Right kidney (tissue), 1 donor: ENCODE results near the gene TRIM26.
"Not testable (repeated sequence)": the region's sequence is repeated elsewhere in the genome, so short reads cannot be mapped to it uniquely, and the experiment has no call there.

Source experiments
- DNase-seq: peaks from one replicate; pipeline ENCODE4 v3.0.0-alpha.2; 2016

The TRIM26 gene

DNA sequence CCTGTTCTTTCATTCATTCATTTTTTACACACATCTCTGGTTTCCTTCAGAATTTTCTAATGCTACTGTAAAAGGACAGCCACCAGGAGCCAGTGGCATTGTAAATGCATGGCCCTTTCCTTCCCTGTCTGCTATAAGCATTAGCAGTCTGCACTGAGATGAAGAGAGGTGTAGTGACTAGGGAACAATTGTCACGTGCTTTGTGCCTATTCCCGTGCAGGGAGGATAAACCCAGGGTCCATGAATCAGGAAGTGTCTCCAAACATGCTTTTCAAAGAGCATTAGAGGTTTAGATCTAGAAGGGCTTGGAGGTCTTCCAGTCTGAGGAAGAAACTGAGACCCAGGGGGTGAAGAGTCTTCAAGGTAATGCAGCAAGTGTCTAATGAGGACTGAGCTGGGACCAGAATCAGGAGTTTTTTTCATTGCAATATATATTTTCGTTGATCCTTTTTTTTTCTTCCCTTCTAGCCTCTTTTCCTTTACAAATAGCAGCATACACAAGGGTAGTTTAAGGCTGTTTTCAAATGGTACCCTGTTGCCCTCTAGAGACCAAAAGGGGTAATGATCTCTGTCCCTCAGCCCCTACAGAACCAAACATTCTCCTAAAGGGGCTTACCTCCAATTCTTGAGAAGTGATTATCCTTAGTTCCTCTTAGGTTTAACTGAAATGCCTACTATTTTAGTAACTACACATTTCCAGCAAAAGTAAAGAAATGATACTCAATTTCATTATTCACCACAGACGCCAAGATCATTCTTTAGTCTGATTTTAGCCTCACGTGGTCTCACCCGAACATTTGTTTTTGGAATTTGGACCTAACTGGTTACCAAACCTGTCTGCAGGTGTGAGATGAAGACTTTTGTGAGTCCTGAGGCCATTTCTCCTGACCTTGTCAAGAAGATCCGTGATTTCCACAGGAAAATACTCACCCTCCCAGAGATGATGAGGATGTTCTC is 43.3 kb downstream of the TRIM26 start:
- no peak for DNase-seq

DNA sequence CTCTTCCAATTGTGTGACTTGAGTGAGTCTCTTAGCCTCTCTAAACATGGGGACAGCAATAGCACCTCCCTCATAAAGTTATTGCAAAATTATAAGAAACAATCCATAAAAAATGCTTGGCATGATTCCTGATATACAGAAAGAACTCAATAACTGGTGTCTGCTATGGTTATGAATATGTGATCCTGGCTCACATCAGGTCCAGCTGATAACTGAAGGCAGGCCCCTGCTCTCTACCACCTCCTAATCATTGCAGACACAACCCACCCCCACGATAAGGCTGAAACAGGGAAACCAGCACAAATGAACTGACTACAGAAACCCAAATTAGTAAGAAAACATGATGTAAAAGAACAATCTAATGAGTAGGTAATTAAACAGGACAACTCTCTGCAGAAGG is 44.5 kb downstream of the TRIM26 start:
- no peak for DNase-seq

GRCh38 chr6:30167101-30167500 is 46.1 kb downstream of the TRIM26 start:
- no peak for DNase-seq

DNA sequence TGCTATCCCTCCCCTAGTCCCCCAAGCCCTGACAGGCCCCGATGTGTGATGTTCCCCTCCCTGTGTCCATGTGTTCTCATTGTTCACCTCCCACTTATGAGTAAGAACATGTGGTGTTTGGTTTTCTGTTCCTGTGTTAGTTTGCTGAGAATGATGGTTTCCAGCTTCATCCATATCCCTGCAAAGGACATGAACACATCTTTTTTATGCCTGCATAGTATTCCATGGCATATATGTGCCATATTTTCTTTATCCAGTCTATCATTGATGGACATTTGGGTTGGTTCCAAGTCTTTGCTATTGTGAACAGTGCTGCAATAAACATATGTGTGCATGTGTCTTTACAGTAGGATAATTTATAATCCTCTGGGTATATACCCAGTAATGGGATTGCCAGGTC is 48.0 kb downstream of the TRIM26 start:
- not testable (repeated sequence) for DNase-seq

GRCh38 chr6:30164714-30165113 is 48.5 kb downstream of the TRIM26 start:
- no peak for DNase-seq

- no peak for DNase-seq
Observed at GRCh38 chr6:30163918-30164654, 49.1 kb downstream of the TRIM26 start.

DNA sequence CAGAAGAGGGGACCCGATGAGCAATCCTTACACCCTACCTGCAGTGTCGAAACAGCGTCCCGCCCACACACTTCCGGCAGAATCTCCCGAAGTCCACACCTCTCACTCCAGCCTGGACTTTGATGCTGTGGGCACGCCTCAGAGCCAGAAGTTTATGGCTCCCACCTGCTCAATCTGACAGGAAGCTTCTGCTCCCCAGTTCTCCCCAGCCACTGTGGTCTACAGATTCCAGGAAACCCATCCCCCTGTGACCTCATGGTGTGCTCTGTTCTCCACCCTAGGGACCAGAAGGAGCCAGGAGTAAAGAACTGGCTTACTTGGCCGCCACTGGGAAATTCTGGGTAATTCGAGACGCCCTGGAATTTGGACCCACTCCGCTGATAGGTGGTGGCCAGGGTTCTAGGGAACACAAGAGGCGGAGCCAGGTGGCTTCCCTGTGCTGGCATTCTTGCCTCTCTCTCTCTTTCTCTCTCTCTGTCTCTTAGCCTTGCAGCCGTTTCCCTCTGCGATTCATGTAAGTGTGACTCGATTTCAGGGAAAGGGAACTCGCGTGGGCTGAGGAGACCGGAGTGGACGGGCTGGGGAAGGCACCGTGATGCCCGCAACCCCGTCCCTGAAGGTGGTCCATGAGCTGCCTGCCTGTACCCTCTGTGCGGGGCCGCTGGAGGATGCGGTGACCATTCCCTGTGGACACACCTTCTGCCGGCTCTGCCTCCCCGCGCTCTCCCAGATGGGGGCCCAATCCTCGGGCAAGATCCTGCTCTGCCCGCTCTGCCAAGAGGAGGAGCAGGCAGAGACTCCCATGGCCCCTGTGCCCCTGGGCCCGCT is 49.9 kb downstream of the TRIM26 start, which contains the start of gene TRIM15:
Gene TRIM15, plus strand, starts transcription at position 457 of the 828 bp plus-strand sequence. Its CDS starts 139 bp downstream, at position 596.
- DNase-seq: no peak

DNA sequence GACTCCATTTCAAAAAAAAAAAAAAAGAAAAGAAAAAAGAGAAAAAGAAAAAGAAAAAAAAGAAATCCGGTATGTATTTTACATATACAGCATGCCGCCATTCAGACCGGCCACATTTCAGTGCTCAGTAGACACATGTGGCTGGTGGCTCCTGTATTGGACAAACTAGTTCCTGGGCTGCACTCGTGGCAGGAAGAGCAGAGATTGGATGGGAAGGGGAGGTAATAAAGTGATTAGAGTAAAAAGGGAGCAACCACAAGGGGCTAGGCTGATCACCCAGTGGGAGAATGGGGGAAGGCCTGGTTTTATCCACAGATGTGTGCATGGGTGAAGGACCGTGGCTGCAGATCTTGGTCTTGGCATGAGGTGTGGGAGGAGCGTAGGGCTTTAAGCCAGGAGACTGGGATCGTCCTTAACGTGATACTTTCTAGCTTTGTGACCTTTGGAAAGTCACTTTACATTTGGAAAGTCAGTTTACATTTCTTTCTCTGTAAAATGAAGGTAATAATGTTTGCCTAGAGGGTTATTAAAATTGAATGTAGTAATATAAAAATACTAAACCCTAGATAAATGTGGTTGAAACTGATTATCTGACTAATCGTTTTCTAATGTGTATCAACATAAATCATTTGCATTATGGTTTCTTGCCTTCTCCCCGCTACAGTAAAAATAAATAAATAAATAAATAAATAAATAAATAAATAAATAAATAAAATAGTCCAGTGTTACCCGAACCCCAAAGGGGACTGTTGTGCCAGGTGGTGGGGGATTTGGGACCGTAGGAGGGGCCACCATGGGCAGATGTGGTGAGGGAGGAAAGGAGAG is 50.7 kb downstream of the TRIM26 start:
- DNase-seq: no peak

DNA sequence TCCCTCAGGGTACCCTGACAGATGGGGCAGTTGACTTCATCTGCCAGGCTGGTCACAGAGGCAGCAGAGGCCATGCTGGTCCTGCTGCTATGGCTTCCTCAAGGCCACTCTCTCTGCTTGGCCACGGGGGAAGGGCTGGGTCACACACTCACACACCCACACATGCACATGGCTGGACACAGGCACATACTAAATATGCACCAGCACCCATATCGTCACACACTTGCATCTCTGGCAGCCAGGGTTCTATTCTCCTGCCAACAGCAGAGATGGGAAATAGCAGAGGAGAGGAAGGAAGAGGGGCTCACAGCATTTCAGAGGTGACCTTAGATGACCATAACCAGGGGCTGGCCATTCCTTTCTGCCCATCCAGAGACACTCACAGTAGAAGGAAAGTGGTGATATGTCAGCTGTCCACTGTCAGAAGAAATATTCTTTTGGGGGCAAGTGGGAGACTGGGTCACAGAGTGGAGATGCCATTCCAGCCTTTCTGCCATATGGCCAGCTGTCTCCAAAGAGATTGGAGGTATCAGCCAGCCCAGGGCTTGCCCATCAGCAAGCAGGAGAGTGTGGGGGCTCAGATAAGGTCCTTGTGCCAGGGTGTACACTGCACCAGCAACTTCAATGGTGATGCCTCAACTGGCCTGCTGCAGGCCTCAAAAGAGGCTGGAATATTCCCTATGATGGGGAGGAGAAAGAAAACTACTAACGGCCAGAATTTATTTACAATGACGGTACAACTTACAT is 52.2 kb downstream of the TRIM26 start, which contains the start of gene TRIM10:
Gene TRIM10, minus strand, starts transcription at position 427 of the 747 bp plus-strand sequence. Its CDS starts 353 bp downstream, at position 74.
- no peak for DNase-seq

GRCh38 chr6:30160008-30160784 is 53.0 kb downstream of the TRIM26 start:
- no peak for DNase-seq

DNA sequence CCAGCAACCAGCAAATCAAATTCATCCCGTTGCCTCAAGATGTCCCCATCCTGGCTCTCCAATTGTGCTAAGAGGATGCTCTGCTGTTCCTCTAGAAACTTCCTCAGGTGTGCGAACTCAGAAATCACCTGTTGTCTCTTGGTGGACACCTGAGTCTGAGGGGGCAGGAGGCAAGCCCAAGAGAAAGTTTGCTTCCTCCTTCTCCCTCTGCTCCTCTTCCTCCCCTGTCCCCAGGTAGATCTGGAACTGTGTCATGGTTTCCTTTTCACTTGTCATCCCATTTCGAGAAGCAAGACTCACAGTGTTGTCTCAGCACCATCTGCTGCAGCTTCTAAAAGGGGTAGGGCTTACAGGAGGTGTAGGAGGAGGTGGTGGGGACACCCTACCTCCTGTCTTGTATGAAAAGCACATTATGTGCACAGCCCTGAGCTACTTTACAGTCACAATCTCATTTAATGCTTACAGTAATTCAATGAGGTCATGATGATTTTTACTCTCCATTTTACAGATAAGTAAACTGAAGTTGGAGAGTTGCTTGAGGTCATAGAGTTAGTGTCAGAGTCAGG is 54.6 kb downstream of the TRIM26 start:
- DNase-seq: no peak

- no peak for DNase-seq
Observed at GRCh38 chr6:30157999-30158398, 55.2 kb downstream of the TRIM26 start.

- no peak for DNase-seq
Observed at GRCh38 chr6:30157581-30157980, 55.6 kb downstream of the TRIM26 start.

GRCh38 chr6:30156774-30157173 is 56.4 kb downstream of the TRIM26 start:
- no peak for DNase-seq

- no peak for DNase-seq
Observed at GRCh38 chr6:30156262-30156599, 57.0 kb downstream of the TRIM26 start.

DNA sequence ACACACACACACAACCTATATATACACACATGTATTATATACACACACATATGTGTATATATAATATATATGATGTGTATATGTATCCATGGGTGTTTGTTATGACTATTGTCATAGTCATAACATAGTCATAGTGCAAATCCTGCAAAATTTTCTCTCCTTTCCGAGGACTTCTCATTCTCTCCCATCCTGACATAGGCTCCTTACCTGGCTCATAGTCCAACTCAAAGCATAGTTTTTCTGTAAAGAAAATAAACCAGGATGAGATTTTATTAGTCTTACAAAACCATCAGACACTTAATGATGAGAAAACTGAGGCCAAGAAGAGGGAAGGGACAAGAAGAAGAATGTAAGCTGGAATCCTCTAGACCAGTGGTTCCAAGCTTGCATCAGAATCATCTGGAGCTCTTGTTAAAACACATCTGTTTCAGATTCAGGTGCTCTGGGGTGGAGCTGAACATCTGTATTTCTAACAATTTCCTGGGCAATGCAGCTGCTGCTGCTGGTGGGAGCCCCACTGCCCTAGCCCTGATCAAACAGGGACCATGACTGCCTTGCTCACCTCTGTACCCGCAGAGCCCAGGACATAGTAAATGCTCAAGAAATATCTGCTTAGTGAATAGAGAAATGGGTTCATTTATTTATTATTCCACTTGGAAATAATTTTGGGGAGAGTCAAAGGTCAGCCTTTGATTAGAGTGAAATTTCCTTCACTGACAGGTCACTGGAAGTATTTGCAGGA is 57.5 kb downstream of the TRIM26 start:
- no peak for DNase-seq

DNA sequence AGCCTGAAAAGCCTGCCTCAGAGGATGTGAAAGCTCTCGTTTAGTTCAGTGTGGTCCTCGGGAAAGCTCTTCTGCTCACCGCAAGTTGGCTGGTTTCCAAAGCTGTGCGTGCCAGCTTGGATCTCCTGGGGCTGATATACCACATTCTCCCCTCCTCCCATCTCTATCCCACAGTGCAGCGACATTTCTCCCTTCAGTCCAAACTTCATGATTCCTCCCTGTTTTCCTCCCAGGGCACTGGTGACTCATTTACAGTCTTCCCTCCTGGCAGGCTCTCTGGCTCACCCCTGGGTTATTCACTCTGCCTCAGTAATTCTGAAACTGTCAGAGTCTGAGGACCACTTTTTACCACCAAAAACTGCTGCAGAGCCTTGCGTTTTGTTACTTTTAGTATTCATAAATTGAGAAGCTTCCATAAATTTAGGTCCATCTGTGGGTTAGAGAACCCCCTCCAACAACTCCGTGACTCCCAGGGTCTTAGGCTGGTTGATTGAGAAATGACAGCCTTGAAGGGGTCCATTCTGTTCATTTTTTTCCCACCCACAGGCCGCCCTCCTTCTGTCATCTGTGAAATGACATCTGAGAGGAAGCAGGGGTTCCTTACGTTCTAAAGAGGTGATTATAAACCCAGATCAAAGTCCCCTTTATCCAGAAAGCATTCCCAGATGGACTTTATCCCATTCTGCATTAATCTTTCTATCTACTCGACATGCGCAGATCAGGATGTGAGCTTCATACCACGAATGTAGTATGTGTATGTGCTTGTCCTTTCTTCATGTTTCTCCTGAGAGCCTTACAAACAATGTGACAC is 58.3 kb downstream of the TRIM26 start:
- no peak for DNase-seq

GRCh38 chr6:30154061-30154460 is 59.1 kb downstream of the TRIM26 start:
- no peak for DNase-seq
